ENCODE data around the gene LRRC58.

GRCh38 chr3:120394347-120394746 is 45.2 kb upstream of the LRRC58 start:
- TF ChIP-seq SPI1 (IDR thresholded peaks at IDR 0.05; ENCODE audit: low read depth, low read length) (no peak), POLR2A (IDR thresholded peaks at IDR 0.05; ENCODE audit: low read depth, low read length) (no peak)
